GM19468 (cell line): ENCODE measurements around the gene UGGT1.
A peak's percentile ranks its signal among the peaks of the same experiment; 100 is the strongest.

Source experiments
- ATAC-seq: cut with Tn5 transposase; IDR thresholded peaks from one replicate; pipeline ENCODE4 v1.9.1; 2021; ENCODE audit warnings: mild to moderate bottlenecking, moderate library complexity, moderate number of reproducible peaks; ENCODE audit not compliant: unreplicated experiment; ENCODE audit errors: extremely low read depth

UGGT1 gene

DNA sequence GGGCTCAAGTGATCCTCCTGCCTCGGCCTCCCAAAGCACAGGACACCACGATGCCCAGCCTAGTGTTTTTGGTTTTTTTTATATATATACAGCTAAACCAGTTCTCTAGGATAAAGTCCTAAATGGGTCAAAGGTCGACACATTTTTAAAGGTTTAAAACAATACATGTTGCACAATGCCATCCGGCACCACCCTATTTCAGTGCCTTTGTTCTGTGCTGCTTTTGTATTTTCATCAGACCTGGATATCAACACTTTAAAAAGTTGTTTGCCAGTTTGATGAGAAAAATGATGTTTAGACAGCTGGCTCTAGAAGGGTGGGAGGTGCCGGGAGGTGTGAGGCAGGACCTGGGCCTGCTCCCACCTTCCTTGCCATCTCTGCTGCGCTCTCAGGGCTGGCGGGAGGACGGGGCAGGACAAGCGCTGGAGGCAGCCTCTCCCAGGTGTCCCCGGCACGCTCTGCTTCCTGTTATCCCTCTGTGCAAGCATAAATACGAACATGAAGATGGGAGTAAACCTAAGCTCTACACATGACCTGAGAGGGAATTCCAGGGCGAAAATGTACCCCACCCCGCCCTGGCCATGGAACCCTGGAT is 124.0 kb downstream of the UGGT1 start:
- no peak for ATAC-seq

DNA sequence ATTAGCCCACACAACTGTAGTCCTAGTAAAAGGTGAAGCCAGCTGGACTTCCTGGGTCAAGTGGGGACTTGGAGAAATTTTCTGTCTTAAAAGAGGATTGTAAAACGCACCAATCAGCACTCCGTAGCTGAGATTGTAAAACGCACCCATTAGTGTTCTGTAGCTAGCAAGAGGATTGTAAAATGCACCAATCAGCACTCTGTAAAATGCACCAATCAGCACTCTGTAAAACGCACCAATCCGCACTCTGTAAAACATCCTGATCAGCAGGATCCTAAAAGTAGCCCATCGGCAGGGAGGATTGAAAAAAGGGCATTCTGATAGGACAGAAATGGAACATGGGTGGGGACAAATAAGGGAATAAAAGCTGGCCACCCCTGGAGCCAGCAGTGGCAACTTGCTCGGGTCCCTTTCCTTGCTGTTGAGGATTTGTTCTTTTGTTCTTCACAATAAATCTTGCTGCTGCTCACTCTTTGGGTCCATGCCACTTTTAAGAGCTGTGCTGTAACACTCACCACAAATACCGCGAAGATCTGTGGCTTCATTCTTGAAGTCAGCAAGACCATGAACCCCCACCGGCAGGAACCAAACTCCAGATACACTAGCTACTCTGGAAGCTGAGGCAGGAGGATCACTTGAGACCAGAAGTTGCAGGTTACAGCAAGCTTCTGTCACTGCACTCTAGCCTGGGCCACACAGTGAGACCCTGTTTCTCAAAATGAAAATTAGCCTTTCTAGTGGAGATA is 125.1 kb downstream of the UGGT1 start:
- no peak for ATAC-seq

GRCh38 chr2:128217671-128218070 is 126.7 kb downstream of the UGGT1 start:
- ATAC-seq: no peak

GRCh38 chr2:128219891-128220290 is 128.9 kb downstream of the UGGT1 start:
- ATAC-seq: no peak

- no peak for ATAC-seq
These were observed 136.9 kb downstream of the UGGT1 start for GRCh38 chr2:128227862-128228261.

DNA sequence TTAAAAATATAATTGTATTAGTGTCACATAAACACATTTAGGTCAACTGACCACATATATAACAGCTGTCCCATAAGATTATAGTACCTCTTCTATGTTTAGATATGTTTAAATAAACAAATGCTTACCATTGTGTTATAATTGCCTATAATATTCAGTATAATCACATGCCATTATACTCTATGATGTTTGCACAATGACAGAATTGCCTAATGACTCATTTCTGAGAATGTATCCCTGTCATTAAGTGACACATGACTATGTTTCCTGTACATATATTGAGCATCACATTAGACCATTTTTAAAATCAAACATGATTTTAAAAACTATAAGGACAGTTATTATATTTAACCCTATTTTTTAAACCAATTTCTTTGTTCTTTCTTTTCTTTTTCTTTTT is 137.9 kb downstream of the UGGT1 start:
- no peak for ATAC-seq

DNA sequence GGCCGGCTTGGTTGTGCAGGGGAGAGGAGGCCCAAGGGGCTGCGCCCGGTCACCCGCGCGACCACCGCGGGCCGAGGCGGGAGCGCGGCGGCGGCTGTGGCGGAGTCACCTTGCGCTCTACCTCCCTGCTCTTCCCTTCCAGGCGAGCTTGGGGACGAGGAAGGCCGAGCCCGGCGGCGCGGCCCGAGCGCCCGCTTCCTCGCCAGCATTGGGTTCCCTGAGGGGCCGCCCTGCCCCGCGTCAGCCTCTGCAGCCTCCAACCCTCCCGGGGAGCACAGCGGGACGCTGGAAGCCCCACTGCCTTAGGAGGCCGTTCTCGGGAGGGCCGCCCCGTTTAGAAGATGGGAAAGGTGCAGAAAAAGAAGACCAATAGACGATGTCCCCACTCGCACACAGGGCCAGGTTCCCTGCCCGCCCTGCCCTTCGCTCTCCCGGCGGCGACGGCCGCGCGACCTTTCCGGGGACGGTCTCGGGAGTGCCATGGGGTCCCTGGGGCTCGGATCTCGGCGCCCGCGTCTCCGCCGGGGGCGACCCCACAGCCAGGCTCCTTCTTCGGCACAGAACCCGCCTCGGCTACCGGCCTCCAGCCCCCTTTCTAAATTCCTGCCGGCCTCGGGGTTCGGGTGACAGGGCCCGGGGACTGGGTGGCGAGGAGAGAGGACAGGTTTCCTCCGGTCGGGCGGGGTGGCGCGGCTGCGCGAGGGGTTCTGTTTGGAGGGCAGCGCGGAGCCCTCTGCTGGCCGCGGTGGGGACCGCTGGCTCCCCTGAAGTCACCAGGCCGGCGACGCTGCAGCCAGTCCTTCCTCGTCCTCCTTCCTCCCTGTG is 142.2 kb downstream of the UGGT1 start:
- ATAC-seq: peak; percentile 91

DNA sequence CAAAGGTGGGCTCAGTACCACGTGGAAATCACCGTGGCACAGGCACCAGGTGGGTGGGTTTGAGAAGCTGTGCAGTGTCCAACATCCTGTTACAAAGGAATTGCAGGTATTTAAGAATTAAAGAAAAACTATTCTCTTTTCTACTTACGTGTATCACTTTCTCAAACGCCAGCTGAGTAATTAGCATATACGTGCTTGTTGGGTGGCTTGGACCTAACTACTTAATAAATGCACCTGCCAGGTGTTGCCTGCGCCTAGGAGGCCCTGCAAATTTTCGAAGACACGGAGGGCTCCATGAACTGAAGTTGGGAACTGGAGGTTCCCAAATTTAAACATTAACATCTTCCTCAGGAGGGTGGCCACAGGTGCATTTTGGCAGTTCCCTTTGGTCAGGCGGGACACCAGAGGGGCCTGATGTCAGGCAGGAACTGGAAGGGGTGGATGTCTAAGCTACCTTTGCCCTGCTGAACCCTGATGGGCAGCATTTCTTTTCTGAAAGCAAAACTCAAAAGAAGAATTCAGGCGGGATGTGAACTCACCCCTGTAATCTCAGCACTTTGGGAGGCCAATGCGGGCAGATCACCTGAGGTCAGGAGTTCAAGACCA is 142.9 kb downstream of the UGGT1 start:
- no peak for ATAC-seq

DNA sequence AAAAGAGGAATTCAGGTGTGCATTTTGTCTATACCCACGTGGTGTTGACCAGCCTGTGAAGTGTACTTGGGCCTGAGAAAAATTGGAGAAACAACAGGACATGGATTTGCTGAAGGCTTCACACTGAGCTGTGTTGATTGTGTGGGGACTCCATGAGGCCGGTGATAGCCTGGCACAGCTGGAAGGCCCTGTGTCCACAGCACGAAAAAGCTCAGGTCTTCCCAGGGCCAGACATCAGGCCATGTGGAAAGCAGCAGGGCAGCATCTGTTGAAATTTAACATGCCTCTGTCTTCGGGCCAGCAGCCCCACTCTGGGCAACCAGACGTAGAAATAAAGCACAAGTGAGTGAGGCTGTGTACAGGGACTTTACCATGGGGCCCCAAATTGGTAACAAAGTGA is 143.6 kb downstream of the UGGT1 start:
- no peak for ATAC-seq

- ATAC-seq: no peak
These were observed 144.6 kb downstream of the UGGT1 start for GRCh38 chr2:128235581-128235980.

DNA sequence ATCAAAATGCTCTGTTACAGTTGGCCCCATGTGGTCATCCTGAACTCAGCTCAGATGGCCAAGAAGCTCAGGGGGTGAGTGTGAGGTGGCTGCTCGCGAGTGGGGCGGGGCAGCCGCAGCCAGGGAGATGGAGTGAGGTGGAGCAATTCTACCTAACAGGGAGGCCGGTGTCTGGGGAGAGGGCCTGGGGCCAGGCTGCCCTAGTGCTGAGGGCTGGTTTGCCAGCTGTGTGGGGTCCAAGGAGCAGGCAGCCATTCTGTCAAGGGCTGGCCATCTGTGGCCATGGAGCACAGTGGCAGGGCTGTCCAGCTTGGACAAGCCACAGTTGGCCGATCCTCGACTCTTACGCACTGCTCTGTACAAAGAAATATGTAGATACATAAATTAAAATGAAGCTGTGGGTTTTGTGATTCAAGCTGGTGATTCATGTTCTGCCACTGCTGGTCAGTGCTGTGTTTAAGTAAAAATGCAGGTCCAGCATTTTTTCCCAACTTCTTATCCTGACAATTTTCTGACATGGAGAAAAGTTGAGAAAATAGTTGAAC is 145.6 kb downstream of the UGGT1 start:
- ATAC-seq: no peak

DNA sequence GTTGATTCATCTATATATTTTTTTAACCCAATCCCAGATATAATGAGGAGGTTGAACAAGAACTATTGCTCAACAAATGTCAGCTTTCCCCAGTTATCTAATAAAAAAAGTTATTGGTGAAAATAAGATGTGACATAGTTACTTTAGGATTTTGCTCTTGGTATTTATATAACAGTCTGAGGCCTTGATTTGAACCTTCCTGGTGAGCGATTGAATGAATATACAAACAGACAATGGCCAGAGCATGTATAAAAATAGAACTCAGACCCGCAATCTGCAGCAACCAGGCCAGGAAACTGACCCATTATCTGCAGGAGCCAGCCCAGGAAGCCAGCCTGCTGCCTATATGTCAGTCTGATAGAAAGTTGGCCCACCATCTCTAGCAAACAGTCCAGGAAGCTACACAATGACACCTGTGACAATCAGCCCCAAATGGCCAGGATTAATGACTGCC is 146.1 kb downstream of the UGGT1 start:
- no peak for ATAC-seq

GRCh38 chr2:128237911-128238697 is 147.1 kb downstream of the UGGT1 start:
- ATAC-seq: no peak

DNA sequence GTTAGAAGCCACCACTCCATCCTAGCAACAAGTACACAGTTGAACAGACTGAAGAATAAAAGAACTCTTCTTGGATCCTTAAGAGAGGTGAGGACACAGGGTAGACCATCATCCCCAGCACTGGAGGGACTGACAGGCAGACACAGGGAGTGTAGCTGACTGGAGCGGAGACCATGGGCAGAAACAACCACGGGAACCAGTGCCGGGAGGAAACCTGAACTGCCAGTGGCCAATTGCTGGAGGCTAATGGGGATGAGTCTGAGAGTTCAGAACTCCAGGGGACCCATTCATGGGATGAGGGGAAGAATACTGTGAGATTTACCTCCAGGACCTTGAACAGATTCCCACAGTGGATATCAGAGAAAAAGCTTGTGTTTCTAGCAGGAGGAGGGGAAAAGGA is 150.9 kb downstream of the UGGT1 start:
- no peak for ATAC-seq
